IPS-15b (cell line): ENCODE data around the gene RNF182.

Experiments
- H3K27me3 ChIP-seq: one replicate; pipeline ENCODE4 v1.6.1; 2013; ENCODE audit warnings: low read length; ENCODE audit not compliant: control insufficient read depth, insufficient read depth
- H3K36me3 ChIP-seq: one replicate; pipeline ENCODE4 v1.6.1; 2013; ENCODE audit warnings: low read length; ENCODE audit not compliant: control insufficient read depth, insufficient read depth
- H3K4me1 ChIP-seq: one replicate; pipeline ENCODE4 v1.6.1; 2013; ENCODE audit warnings: mild to moderate bottlenecking, low read length; ENCODE audit not compliant: control insufficient read depth, insufficient read depth
- H3K4me3 ChIP-seq: one replicate; pipeline ENCODE4 v1.5.1; 2013; ENCODE audit warnings: low read depth, low read length
- H3K9ac ChIP-seq: one replicate; pipeline ENCODE4 v1.6.1; 2013; ENCODE audit warnings: low read depth, mild to moderate bottlenecking, low read length
- H3K9me3 ChIP-seq: one replicate; pipeline ENCODE4 v1.6.1; 2013; ENCODE audit warnings: mild to moderate bottlenecking, low read length; ENCODE audit not compliant: control insufficient read depth, insufficient read depth

RNF182 gene

DNA sequence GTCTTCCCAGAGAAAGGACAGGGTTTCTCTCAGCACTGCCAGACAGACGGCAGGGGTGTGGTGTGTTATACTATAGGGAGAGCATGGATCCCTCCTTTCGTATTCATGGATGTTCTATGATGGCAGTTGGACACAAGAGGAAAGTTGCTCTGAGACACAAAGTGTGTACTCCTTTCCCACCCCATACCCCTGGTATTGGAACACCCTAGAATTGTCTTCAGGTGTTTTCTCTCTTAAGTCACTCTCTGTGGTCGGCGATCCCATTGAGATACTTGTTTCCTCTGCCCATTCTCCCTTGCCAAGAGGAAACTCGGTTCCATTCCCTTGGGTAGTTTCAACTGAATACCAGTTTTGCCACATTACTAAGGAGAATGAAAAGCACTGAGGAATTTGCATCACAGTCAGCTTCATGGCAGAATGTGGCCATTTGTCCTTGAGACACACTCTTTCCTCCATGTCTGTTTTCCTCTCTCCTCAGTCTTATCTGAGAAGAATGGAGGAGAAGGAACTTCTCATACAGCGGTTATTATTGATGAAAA lies 53.4 kb downstream of the RNF182 start:
- no peaks in the 10 kb centered on the region for H3K9me3 ChIP-seq
- H3K36me3 ChIP-seq, result no peaks in the 10 kb centered on the region

DNA sequence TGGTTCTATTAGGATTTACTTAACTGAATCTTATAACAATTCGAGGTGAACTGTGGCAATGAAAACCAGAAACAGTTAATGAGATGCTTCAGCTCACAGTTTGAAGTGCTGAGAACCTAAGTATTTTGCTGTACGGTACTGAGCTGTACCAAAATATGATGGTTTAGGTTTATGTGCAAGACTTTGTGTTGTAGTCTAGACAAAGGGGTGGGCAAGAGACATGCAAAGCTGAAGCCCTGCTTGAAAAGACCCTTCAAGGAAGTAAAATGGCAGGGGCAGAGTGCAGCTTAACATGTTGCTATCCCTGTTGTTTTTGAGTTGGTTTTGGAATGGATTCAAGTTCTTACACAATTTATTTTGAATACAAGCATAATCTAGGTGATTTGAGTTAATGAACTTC lies 54.0 kb downstream of the RNF182 start:
- no peak overlapping the region for H3K4me3 ChIP-seq
- no peaks in the 10 kb centered on the region for H3K36me3 ChIP-seq
- no peaks in the 10 kb centered on the region for H3K27me3 ChIP-seq
- H3K9ac ChIP-seq, result no peak overlapping the region
- H3K9me3 ChIP-seq, result no peaks in the 10 kb centered on the region
- peaks cover 7% of the 10 kb centered on the region for H3K4me1 ChIP-seq

More for the DNA sequence above, 53.4 kb downstream of the RNF182 start:
- Histone ChIP-seq H3K4me1 (peaks cover 7% of the 10 kb centered on the region), H3K4me3 (no peak overlapping the region), H3K27me3 (no peaks in the 10 kb centered on the region), H3K9ac (no peak overlapping the region)

DNA sequence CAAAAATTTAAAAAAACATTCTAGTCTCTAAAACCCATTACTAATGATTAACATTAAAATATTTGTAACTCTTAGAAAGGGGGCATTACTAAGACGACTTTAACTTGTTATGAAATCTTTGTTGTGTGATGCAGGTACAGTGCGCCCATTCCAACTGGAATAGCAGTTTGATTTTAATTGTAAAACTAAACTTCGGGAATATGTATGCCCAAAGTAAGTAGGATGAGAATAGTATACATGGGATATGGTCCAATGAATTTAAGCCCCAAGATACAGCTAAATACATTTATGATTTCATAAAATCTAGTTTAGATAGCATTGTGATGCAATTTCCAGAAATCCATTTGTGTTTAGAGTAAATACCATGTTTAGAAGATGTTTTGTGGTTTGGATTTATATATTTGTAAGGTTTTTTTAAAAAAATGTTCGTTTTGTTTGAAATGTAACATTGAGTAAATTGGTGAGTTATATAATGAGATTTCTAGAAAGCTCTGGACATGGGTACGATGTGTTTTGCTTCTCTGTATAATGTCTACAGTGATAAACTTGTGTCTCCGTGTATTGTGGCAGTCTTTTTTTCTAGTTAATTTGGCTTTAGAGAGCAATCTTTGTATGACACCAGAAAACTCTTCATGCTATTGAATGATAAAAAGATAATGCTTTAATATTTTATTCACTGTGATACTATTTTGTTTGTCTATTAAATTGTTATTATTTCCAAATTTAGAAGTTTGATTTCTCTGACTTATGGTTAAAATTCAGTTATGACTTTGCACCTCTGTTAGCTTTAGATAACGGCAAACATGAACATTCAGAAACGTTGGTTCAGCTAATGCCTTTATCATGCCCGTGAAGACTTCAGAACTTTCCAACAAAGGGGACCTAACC lies 54.8 kb downstream of the RNF182 start:
- H3K4me3 ChIP-seq, result no peak overlapping the region
- no peak overlapping the region for H3K9ac ChIP-seq
- H3K27me3 ChIP-seq, result no peaks in the 10 kb centered on the region
- peaks cover 7% of the 10 kb centered on the region for H3K4me1 ChIP-seq
- no peaks in the 10 kb centered on the region for H3K36me3 ChIP-seq
- no peaks in the 10 kb centered on the region for H3K9me3 ChIP-seq

DNA sequence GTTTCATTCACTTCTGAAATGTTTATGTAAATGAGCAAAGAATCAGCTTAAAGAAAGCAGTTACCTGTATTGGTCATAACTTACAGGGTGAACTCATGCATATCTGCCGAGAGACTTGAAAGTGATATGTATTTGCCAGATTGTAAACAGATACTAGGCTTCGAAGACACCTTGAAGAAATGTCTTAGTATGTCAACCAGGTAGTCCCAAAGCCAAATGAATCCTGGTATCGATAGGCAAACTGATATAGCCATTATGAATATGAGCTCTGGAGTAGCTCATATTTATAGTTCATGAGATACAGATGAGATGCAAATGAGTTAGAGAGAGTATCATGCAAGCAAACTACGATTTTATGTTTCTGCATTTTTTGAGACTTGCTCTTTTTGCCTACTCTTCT lies 55.8 kb downstream of the RNF182 start:
- no peaks in the 10 kb centered on the region for H3K9me3 ChIP-seq
- H3K36me3 ChIP-seq, result no peaks in the 10 kb centered on the region
- H3K4me3 ChIP-seq, result no peak overlapping the region
- peaks cover 7% of the 10 kb centered on the region for H3K4me1 ChIP-seq
- H3K27me3 ChIP-seq, result no peaks in the 10 kb centered on the region
- no peak overlapping the region for H3K9ac ChIP-seq

DNA sequence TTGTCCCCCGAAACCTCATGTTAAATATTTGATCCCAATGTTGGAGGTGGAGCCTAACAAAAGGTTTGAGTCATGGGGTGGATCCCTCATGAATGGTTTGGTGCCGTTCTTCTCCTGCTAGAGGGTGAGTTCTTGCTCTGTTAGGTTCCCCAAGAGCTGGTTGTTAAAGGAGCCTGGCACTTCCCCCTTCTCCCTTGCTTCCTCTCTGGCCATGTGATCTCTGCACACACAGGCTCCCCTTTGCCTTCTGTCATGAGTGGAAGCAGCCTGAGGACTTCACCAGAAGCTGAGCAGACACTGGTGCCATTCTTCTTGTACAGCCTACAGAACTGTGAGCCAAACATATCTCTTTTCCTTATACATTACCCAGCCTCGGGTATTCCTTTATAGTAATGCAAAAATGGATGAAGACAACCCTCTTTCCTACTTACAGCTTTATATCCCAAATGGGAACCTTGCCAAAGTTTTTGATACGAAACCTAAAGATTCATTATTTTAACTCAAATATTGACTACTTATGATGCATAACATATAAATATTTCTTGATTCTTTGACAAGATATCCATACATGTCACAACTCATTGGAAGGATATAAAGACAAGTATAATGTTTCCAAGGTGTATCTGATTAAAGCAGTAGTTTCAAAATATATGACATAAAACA lies 61.0 kb downstream of the RNF182 start:
- Histone ChIP-seq H3K4me3 (no peak overlapping the region), H3K36me3 (no peaks in the 10 kb centered on the region), H3K27me3 (no peaks in the 10 kb centered on the region), H3K9ac (no peak overlapping the region), H3K9me3 (no peaks in the 10 kb centered on the region), H3K4me1 (peaks cover under 1% of the 10 kb centered on the region)

DNA sequence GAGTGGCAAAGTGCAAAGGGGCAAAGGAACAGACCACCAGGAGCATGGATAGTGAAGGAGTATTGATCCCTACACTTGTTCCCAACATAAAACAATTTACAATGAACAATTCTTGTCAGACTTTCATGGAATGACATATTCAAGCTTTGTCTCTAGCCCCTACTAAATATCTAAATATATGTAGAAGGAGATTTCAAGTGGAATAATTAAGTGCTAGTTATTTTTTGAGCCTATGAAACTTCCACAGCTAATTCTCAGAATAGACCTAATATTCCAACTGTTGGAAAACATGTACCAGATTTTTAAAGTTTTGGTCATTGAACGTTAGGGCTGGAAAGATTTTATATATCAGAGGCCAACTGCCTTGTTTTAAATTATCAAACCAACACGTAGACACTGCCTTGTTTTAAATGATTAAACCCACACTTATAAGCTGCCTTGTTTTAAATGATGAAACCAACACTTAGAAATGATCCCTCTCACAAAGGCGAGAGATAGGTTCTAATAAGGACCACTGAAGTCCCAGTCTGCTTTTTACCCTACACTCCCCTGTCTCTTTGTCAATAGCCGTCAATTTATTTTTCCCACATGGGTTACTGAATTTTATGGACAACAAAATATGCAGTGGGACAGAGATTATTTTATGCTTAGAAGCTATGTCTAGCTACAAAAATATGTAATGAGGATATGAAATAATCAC lies 62.1 kb downstream of the RNF182 start:
- H3K4me3 ChIP-seq, result no peak overlapping the region
- H3K27me3 ChIP-seq, result no peaks in the 10 kb centered on the region
- no peaks in the 10 kb centered on the region for H3K9me3 ChIP-seq
- H3K9ac ChIP-seq, result no peak overlapping the region
- no peaks in the 10 kb centered on the region for H3K4me1 ChIP-seq
- no peaks in the 10 kb centered on the region for H3K36me3 ChIP-seq

DNA sequence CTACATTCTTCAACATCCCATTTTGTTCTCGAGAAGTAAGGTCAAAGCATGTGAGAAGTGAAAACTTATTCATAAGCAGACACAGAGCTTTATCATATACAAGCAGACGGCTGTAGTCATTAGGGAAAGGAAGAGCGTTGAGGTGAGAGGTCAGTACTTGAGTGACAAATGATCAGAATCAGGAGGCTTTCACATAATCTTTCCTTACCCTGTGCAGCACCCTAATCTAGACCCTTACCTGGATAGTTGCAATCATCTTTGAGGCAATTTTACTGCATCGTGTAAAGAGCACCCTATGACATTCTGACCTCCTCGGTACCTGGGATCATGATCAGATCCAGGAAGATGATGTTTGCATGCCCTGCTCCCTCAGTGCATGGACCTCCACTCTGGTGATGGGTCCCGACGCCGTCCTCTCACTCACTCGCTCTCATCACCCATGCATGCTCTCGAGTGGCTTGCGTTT lies 62.7 kb downstream of the RNF182 start:
- Histone ChIP-seq H3K4me1 (no peaks in the 10 kb centered on the region), H3K27me3 (no peaks in the 10 kb centered on the region), H3K9ac (no peak overlapping the region), H3K9me3 (no peaks in the 10 kb centered on the region), H3K4me3 (no peak overlapping the region), H3K36me3 (no peaks in the 10 kb centered on the region)

DNA sequence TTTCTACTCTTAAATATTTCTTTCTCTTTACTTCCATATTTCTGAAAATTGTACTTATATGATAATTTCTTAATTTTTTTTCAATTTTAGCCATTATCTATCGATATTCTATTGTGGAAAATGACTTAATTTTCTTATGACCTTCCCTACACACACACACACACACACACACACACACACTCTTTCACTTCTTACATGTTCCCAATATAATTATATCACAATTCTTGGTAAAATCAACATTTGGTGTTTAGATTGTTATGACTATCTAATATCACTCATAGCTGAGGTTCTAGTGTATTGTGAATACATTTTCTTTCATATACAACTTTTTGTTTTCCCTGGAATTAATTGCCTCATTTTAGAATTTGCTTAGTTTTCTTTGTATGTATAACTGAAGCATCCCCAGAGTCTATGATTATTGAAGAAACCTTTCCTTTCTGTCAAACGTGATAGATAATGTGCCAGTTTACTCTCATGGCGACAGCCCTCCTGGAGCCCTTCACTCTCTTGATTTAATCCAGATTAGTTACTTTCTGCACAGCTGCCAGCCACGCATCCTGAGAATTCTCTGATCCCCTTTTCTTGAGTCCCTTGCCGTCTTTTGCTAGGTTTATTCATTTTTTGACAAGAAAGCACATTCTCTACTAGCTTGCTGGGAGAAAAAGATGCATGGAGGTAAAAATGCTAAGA lies 63.4 kb downstream of the RNF182 start:
- no peaks in the 10 kb centered on the region for H3K9me3 ChIP-seq
- no peaks in the 10 kb centered on the region for H3K27me3 ChIP-seq
- H3K4me1 ChIP-seq, result no peaks in the 10 kb centered on the region
- no peaks in the 10 kb centered on the region for H3K36me3 ChIP-seq
- no peak overlapping the region for H3K4me3 ChIP-seq
- H3K9ac ChIP-seq, result no peak overlapping the region

DNA sequence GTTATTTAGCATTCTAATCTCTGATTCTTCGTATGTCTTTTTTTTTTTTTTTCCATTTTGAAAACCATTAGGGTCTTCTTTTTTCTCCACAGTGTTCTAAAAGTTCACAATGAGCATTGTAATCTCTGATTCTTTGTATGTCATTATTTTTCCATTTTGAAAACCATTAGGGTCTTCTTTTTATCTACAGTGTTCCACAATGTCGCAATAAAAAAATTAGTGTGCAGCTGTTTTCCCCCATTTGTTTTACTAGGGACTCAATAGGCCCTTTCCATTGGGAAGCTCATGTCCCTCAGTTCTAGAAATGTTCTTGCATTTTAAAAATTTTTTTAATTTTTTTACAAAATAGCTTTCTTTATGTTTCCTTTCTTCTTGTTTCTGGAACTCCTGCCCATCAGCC lies 64.2 kb downstream of the RNF182 start:
- no peak overlapping the region for H3K9ac ChIP-seq
- no peaks in the 10 kb centered on the region for H3K36me3 ChIP-seq
- H3K27me3 ChIP-seq, result no peaks in the 10 kb centered on the region
- H3K9me3 ChIP-seq, result no peaks in the 10 kb centered on the region
- H3K4me3 ChIP-seq, result no peak overlapping the region
- no peaks in the 10 kb centered on the region for H3K4me1 ChIP-seq

DNA sequence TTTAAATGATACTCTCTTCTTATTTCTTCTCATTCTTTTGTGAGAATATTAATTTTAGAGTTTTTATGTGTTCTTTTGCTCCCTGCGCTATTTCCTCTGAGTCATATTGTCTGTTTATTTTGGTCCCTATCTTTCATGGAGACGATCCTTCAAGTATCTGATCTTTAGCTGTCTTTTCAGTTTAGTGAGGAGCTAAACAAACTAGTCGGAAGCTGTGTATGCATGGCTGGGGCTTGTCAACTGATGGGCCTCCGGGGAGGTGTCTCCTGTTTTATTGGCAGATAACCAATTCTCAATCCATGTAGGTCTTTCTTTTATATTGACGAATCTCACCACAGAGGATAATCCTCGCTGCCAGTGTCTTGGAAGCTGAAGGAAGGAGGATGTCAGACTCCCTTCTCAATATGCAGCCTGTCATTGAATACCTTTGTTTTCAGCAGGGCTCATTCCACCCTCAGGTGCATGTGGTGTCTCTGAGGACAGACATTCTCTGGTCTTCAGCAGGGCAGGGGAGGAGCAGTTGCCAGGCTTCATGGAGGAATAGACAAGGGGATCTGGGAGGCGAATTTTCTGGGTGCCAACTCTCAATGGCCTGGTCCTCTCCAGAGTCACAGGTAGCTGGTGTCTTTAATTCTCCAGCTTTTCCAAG lies 64.9 kb downstream of the RNF182 start:
- H3K4me3 ChIP-seq, result no peak overlapping the region
- H3K27me3 ChIP-seq, result no peaks in the 10 kb centered on the region
- no peak overlapping the region for H3K9ac ChIP-seq
- H3K36me3 ChIP-seq, result no peaks in the 10 kb centered on the region
- H3K9me3 ChIP-seq, result no peaks in the 10 kb centered on the region
- no peaks in the 10 kb centered on the region for H3K4me1 ChIP-seq

DNA sequence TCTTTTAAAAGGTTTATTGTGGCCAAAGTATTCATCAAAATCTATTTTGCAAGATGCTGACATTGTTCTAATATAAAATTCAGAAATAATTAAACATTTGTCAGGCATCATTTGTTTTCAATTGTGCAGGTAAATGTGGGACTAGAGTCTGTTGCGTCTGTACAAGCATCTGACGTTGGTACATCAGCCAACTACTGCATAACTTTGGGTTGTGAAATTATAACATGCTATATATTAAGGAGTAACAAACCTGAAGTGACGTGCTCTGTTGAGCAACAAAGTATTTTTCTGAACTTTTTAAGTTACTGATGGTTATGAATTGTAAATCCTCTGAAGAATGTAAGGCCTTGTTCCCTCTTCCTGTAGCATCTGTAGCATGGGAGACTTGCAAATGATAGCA lies 66.0 kb downstream of the RNF182 start:
- Histone ChIP-seq H3K4me3 (no peak overlapping the region), H3K9me3 (no peaks in the 10 kb centered on the region), H3K27me3 (no peaks in the 10 kb centered on the region), H3K9ac (no peak overlapping the region), H3K4me1 (no peaks in the 10 kb centered on the region), H3K36me3 (no peaks in the 10 kb centered on the region)
